Glomerular endothelial cell (primary cell): ENCODE data around the gene MS4A6E. TPM values are rescaled to one million over a fixed set of nuclear protein-coding genes. Genes with fewer than 3 reads are reported as not detected.
"Not testable (repeated sequence)": the region's sequence is repeated elsewhere in the genome, so short reads cannot be mapped to it uniquely, and the experiment has no call there.

Experiments
- DNase-seq: peaks from one replicate; pipeline ENCODE4 v3.0.0-alpha.2; 2011; ENCODE audit warnings: low read depth, low spot score; ENCODE audit errors: extremely low read depth
- total RNA-seq: library from RNA; depleted of rRNA; stranded (reverse); fragments of >200 nt; gene quantifications from 2 replicates; pipeline ENCODE4 v1.2.3, GENCODE V29; 2015

MS4A6E gene
- total RNA-seq, 1 donor from 2014 or later, result not detected

DNA sequence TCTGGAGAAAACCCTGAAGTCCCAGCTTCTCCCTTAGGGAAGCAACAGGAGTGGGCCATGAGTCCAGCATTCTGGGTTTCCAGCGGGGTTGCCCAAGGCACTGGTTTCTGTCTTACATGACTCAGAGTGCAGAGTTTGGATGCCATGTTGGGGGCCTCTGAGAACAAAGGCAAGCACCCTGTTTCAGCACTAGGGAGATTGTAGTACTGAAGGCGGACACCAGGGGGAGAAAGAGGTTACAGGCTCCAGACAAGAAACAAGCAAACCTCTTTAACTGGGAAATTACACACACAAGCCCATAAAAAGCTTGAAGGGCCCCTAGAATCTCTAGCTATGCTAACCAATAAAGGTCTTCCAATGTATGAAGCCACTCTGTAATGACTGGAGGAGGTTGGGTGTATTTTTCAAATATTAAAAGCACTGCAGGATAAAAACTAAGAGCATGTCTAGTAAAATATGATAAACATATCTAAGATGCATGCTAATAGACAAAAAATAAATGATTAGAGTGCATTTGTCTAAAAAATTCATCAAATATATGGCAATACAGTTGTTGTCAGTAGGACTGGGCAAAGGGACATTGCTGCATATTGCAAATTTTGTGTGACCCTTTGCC is 7.1 kb downstream of the MS4A6E start:
- peak; percentile 50 for DNase-seq

DNA sequence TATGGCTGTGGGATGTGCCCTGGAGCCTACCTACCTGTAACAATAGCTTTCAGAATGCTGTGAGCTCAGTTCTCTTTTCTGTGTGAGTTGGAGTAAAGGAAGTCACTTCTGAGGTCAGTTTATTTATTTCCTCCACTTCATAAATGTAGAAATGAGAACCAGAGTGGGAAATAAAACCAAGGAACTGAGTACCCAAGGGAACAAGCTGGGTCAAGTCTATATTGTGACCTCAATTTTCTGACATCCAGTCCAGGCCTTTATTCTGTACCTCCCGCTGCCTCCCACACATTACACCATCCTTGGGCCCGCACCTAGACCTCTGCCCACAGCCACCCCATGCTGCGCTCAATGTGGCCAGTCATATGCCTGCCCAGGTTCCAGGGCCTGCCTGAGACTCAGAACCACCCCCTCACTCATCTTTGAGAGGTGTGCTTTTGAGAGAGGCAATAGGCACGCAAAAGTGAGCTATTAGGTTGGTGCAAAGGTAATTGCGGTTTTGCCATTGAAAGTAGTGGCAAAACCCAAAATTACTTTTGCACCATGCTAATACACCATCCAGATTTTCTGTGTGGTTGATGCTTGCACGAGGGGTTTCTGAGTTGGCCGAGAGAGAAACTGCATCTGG is 9.8 kb downstream of the MS4A6E start:
- DNase-seq, result no peak

DNA sequence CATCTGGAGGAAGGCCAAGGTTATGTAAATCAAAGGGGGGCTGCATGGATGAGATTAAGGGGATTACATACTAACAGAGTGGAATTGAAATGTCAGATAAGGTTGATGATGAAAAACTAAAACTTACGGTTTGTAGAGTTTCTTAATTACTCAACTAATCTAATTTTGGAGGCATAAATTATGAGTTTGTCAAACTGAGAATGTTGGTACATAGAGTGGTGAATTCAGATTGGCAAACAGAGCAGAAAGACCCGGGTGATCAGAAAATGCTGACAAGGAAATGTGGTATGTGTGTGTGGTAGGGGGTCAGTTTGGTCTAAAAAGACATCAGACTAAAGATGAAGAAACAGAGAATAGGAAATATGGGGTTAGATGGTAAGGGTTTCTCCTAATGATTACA is 11.0 kb downstream of the MS4A6E start:
- DNase-seq, result no peak

DNA sequence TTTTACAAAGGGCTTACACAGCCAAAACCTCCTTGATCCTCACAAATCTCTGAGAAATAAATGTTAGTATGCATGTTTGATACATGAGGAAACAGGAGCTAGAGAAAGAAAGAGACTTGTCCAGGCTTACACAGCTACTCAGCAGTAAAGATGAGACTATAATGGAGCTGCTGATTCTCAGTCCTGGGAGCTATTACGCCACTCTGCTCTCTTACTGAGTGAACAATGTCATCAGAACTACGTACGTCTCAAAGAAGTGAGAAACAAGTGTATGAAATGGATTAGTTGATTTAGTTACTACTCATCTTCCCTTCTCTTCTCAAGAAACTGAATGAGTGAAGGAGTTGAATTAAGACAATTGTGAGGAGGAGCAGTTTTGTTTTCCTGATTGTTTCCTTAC is 12.3 kb downstream of the MS4A6E start:
- DNase-seq, result no peak

DNA sequence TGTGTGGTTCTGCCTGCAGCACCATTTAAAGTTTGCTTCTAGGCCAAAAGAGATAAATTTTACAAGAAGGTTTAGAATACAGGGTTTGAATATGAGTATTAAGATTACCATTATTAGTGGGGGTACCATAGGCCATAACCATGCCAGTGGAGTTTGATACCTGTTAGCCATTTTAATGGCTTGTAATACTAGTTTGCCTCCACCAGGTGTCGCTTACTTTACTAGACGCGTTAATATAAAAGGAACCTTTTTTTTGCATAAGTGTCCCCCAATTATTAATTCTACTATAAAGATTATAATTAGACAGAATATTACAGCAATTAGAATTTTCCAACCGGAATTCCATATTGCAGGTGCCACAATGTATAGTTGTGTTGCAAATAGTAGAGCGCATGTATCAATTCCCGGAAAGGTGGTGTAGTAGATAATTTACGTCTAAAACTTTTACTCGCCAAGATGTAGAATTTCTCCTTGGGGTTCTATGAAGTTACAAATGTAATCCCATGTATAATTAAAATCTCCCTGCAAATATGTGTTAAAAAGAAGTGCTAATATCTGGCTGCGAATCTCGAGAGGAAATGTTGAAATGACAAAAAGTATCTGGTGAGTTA is 16.1 kb downstream of the MS4A6E start:
- no peak for DNase-seq

DNA sequence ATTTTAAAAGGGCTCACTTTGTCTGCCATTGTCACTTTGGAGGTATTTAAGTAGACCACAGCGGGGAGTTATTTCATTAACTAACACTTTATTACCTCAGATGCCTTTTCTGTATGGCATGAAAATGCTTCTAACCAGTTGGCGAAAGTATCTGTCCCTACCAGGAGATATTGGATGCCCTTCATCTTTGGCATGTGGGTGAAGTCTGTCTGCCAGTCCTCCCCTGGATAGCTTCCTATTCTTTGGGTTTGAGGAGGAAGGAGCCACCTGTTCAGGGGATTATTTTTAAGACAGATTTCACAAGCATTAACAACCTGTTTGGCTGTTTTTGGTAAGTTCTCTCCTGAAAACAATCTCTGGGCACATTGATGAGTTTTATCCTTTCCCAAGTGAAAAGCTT is 17.1 kb downstream of the MS4A6E start:
- no peak for DNase-seq

DNA sequence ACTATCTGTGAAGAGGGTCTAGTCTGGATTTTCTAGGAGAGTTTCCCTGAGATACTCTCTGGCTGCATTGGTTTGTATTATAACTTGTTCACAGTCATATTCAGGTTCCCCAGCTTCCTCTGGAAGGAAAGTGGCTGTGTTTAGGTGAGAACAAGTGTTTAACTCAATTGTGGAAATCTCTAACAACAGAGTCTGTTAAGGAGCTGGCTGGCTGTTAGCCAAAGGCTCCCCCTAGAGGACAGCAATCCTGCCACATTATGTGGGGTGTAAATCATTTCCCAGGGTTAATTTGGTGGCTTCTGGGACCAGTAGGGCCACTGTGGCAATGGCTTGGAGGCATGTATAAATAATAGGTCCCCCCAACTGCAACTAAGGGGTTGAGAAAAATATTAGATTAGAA is 18.4 kb downstream of the MS4A6E start:
- no peak for DNase-seq

DNA sequence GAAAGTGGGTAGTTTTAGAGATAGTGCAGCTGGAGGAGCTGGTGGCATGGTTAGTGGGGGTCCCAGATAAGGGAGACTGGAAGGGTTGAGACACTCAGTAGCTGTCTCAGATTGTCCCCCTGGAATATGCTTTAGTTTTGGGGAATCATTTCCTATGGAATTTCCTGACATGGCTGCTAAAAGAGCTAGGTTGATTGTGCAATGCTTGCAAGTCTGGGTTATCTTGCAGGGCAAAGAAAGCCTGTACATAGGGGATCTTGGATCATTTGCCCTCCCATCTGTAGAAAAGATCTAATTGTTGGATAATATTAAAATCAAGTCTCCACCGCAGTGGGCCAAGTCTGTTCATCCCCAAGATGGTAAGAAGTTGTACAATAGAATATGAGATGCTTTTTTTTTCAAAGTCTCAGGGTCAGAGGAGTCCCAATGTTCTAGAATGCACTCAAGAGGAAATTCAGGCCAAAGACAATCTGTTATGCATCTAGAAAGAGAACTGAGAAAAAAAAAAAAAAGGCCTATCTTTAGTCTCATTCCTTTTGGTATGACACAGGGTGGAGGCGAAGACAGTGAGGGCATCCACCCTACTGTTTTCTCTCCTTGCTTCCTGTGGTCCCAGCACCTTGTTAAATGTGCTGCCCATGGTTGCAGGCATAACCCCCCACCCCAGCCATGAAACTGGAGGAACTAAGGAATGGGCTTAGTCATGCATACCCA is 20.2 kb downstream of the MS4A6E start:
- DNase-seq, result no peak

DNA sequence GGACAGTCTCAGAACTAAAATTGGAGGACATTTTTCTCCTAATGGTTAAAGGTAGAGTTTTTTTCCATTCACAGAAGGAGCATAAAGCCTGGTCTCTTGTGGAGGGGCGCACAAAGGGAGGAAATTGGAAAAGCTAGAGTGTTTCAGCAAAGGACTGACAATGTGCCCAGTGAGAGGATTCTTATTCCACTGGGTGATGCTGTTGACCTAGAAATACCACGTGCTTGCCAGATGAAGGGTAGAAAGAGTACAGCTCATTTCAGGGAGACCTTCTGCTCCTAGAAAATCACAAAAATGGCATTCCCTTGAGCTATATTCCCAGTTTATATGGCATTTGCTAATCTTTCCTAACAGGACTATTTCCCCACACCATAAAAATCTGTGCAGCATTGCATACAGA is 21.1 kb downstream of the MS4A6E start:
- no peak for DNase-seq

DNA sequence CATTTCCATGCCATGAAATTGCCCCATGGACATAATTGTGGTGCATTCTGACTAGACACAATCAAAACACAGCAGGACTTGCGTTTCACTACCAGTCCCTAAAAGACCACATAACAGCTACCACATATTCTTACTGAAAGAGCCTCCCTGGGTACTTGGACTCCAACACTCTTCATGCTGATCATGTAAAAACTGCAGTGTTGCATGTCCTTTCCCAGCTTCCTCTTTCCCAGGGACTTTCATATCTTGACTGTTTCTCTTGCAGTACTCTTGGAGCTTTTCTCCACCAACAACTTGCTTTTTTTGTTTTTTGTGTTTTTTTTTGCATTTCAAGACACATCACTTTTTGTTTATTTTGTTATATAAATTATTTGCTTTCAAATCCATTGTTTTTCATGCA is 22.9 kb downstream of the MS4A6E start:
- no peak for DNase-seq

DNA sequence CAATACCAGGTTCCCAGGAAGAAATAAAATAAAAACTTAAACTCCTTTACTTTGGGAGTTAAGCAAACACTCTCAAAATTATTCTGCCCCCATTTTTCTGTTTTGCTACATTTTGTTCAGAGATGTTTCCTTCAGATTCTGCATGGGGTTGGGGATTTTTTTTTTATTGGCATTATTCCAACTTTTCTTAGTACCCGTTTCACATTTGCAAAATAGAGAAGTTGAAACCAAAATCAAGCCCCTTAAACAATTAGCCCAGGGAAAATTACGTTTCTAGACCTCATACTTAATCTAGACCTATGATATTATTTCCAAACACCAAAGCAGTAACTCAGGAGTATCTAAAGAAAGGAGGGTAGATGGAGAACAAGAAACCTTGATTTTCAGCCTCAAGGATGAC is 30.7 kb downstream of the MS4A6E start:
- no peak for DNase-seq

DNA sequence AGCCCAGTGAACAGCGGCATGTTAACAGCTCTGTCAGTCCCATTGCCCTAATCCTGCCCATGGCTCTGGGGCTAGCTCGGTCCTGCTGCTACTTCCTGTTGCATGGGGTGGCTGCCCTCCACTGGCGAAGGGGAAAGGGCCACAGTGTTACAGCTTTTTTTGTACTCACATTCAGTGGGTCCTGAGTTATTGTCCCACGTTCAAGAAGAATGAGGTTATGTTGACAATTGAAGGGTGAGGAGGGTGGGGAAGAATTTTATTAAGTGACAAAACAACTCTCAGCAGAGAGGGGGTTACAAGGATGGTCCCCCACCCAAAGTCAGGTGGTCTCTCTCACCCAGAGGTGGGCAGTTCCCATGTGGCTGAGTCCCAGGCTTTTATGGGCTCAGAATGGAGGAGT is 33.6 kb downstream of the MS4A6E start:
- no peak for DNase-seq

DNA sequence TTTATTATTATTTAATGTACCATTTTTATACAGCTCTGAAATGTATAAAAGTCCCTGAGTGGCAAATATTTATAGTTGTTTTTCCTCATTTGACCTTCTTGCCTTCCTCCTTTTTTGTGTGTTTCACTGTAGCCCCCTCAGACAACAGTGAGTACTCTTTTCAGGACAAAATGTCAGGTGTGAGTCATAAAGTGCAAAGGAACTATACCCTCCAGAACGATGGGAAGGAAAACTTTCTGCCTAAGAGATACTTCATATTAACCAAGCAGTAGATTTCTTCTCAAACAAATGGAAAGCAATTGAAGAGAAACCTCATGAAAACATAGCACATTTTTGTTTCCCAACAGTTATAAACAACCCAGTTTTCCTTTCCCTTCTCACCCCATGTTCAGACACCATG is 35.2 kb downstream of the MS4A6E start:
- DNase-seq, result no peak

DNA sequence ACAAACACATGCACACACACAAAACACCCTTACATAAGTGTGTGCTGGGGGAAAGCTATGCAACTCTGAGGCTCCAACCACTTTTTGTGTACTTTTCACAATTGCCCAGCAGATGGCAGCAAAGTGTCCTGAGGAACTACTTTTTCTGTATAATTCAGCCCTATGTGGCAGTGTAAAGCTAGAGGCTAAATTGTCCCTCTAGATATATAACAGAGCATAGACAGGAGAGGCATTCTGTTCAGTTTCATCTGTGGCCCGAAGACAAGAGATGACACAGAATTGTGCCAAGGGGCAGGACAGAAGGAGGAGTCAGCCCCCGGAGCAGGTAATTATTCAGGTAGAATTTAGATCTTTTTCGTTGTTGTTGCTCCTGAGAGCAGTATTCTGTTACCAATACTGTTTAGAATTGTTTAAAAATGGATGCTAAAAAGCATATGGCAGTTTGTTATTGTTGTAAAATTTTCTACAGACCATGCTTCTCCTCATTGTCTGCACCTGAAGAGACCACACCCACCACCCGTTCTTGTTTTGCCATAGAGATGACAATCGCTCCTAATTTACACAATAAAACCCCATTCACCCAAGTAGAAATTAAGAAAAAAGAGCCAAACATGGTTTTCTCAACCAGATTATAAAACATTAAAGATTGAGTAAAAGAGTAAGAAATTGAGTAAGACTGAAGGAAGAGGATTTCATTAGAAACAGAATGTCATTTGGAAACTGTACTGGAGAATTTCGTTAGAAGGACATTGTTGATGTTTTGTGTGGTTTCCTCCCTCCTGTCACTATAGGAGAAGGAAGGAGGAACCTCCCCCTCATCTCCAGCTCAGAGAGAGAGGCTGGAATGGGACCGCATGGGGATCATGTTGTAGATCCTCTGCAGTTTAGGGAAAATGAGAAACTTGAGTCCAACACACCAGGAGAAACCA is 36.8 kb downstream of the MS4A6E start:
- DNase-seq, result peak; percentile 54

DNA sequence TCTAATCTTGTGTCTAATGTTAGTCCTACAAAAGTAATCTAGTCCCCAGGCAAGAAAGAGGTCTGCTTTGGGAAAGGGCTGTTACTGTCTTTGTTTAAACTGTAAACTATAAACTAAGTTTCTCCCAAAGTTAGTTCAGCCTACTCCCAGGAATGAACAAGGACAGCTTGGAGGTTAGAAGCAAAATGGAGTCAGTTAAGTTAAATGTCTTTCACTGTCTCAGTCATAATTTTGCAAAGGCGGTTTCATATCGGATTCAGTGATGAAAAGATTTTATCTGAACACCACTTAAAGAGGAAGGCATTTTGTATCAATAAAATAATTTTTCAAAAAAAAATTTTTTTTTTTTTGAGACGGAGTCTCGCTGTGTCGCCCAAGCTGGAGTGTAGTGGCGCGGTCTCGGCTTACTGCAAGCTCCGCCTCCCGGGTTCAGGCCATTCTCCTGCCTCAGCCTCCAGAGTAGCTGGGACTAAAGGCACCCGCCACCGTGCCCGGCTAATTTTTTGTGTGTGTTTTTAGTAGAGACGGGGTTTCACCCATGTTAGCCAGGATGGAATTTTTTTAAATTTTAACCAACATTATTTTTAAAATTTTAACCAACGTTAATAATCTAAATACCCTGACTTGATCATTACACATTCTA is 39.3 kb downstream of the MS4A6E start:
- DNase-seq, result not testable (repeated sequence)

DNA sequence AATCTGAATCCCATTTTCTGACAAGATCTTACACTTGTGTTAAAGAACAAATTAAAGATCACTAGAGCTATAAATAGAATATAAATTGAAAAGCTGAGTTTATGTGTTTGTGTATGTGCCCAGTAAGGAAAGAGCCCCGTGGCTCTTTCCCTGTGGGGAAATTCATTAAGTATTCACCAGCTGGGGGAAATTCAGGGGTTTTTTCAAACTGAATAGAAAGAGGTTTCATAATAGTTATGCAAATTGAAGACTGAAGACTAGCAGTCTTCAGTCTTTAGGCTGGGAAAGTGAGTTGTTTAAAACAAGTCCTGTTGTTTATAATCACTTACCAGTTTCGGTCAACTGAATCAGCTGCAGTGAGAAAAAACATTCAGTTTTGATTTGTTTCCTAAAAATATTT is 40.0 kb downstream of the MS4A6E start:
- no peak for DNase-seq

DNA sequence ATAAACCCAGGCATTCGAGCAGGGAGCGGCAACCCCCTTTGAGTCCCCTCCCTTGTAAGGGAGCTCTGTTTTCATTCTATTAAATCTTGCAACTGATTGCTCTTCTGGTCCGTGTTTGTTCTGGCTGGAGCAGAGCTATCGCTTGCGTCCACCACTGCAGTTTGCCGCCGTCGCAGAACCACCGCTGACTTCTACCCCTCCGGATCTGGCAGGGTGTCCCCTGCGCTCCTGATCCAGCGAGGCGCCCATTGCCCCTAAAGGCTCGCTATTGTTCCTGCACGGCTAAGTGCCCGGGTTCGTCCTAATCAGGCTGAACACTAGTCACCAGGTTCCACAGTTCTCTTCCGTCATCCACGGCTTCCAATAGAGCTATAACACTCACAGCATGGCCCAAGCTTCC is 40.8 kb downstream of the MS4A6E start:
- no peak for DNase-seq

DNA sequence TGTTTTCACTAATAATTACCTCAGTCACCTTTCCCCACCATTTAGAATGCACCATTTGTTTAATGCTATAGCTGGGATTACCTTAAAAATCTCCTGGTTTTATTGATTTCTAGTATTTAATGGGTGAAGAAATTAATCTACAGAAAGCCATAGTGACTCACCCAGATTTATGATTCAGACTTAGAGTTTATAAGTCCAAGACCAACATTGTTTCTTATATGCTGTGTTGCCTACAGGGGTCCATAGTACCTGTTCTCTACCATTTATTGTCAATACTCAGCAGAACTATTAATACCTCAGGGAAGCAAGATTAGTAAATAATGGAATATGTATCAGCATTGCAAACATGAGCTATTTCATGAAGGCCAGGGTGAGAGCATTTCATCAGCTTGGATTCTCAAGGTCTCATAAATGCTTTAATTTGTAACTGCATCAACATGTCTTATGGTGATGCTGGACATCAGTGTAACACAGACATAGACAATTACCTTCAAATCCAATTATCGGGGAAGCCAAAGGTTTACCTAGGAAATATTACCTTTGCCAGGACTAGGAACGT is 43.3 kb downstream of the MS4A6E start:
- no peak for DNase-seq

DNA sequence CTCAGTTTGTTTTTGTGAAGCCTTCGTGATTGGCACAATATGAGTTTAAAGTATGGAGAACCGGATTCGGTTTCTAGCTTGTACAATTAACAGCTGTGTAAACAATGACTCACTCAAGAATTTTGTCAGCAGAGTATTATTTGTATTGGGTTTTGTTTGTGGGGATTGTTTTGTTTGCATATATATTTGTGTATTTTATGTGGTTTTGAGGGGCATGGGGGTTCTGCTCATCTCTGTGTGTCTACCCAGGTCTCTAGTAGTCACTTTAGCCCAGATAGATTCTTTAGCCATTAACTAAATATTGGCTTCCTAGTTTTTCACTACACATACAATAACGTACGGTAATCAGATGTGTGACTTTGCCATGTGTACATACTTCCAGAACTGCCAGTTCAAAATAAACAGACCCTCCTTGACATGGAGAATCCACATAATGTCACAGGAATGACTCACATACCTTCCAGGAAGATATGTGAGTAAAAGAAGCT is 43.8 kb downstream of the MS4A6E start:
- DNase-seq, result peak; percentile 63

DNA sequence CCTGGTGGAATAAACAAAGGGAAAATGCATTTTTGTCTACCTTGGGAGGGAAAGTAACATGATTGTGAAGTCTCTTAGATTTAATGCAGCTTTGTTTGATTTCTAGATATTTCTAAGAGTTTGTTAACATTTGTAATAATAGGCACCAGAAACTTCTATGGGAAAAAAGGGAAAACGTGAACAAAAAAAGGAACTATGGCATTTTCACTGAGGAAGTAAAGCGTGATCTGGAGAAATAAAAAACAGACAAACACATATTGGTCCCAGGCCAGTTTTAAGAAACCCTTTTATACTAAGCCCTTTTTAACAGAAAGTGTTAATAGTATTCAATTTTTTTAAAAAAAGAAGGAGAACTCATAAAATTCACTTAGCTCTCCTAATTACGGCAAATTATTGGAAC is 44.3 kb downstream of the MS4A6E start:
- DNase-seq, result no peak
